Measurements from ENCODE around the gene TARS3.

The TARS3 gene

DNA sequence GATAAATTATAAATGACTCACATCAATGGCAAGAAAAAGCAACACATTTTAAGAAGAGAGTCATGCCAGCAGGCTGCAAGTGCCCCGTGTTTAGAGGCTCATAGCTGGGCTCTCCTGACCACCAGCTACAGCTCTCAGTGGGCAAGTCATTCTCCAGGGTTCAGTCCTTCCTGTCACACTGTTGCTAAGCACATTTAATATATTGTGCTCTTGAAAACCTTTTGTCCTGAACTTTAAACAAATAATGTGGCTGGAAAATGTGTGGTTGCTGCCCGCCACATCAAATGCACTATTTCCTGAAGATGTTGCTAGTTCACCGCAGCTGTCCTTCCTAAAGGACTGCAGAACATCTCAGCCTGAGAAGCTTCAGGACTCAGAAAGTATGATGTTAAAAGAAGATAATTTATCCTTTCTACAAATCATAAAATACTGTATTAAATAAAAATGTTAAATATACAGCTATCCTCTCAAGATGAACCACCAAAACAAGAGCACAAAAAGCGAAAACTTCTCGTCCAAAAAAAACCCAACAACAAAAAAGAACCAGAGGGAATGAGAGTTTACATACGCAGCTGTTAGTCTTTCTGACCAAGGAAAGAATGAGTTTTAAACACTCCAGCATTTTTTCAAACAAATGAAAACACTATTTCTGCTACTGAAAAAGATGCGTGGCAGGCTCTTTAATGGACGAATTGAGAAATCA lies 951 bp downstream of the TARS3 start:
- in situ Hi-C loops (cut with HindIII; ENCODE audit: low sequenced_read_pairs): no loop called here
- TF ChIP-seq, protein P1, sequence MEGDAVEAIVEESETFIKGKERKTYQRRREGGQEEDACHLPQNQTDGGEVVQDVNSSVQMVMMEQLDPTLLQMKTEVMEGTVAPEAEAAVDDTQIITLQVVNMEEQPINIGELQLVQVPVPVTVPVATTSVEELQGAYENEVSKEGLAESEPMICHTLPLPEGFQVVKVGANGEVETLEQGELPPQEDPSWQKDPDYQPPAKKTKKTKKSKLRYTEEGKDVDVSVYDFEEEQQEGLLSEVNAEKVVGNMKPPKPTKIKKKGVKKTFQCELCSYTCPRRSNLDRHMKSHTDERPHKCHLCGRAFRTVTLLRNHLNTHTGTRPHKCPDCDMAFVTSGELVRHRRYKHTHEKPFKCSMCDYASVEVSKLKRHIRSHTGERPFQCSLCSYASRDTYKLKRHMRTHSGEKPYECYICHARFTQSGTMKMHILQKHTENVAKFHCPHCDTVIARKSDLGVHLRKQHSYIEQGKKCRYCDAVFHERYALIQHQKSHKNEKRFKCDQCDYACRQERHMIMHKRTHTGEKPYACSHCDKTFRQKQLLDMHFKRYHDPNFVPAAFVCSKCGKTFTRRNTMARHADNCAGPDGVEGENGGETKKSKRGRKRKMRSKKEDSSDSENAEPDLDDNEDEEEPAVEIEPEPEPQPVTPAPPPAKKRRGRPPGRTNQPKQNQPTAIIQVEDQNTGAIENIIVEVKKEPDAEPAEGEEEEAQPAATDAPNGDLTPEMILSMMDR (IDR thresholded peaks at IDR 0.05; ENCODE audit: low read depth, low read length): no peak
- H3K4me3 ChIP-seq (ENCODE audit: low read depth, low read length): peak overlapping the region; percentile 62
- DNase-seq (ENCODE audit: low read depth, low spot score): peak; percentile 62

DNA sequence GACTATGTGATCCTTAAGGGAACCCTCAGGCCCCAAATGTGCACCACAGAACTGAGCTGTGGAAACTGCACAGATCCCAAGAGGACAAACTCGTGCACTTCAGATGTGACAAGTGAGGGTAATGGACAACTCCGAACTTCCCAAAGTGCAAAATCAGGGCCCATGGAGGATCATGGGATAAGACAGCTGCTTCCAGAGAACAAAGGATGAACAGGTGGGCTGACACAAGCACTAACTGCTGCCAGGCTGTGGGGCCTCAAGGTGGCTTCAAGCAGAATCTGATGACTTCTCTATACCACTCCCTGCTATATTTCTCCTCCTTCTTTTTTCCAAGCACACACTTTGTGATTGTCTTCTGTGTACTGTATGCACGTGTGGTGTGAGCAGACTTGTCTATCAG lies 5.4 kb downstream of the TARS3 start:
- no peak overlapping the region for H3K4me3 ChIP-seq (ENCODE audit: low read depth, low read length)
- TF ChIP-seq, protein P1 (IDR thresholded peaks at IDR 0.05; ENCODE audit: low read depth, low read length): no peak
- DNase-seq (ENCODE audit: low read depth, low spot score): no peak
- in situ Hi-C loops (cut with HindIII; ENCODE audit: low sequenced_read_pairs): no loop called here

DNA sequence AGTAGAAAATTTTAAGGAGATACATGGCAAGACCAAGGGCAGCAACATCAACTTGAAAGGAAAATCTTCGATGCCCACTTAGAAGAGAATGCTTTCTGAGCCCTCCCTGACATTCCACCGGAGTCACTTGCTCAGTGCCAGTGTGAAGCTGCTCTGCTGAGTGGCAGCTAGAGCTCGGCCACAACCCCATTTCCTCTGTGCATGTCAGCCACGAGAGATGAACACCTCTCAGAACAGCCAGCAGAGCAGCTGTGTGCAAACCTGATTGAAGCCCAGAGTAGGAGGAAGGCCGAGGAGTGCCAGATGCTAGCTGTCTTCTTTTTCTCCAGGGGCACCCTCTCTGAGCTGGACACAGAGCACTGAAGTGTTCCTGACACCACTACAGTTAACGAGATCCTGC lies 12.2 kb downstream of the TARS3 start:
- no peak overlapping the region for H3K4me3 ChIP-seq (ENCODE audit: low read depth, low read length)
- TF ChIP-seq, protein P1 (IDR thresholded peaks at IDR 0.05; ENCODE audit: low read depth, low read length): no peak
- DNase-seq (ENCODE audit: low read depth, low spot score): no peak
- in situ Hi-C loops (cut with HindIII; ENCODE audit: low sequenced_read_pairs): no loop called here

DNA sequence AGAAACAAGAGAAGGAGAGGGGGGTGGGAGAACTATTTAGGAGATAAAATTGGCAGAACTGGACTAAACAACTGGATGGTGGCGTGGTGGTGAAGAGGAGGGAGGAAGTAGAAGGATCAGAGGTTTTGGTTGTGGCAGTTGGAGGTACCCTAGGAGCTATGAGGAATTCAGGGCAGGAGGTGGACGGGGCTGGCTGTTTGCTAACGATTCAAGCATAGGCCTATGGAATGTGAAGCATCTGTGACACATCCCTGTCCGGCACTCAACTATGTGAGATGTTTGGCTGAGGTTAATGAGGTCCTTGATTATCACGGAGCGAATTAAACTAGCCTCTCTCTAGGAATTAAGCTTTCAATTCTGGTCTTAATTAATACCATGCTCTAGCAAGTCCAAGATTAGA lies 13.5 kb downstream of the TARS3 start:
- DNase-seq (ENCODE audit: low read depth, low spot score): peak; percentile 40
- TF ChIP-seq, protein P1 (IDR thresholded peaks at IDR 0.05; ENCODE audit: low read depth, low read length): no peak
- in situ Hi-C loops (cut with HindIII; ENCODE audit: low sequenced_read_pairs): no loop called here
- no peak overlapping the region for H3K4me3 ChIP-seq (ENCODE audit: low read depth, low read length)

DNA sequence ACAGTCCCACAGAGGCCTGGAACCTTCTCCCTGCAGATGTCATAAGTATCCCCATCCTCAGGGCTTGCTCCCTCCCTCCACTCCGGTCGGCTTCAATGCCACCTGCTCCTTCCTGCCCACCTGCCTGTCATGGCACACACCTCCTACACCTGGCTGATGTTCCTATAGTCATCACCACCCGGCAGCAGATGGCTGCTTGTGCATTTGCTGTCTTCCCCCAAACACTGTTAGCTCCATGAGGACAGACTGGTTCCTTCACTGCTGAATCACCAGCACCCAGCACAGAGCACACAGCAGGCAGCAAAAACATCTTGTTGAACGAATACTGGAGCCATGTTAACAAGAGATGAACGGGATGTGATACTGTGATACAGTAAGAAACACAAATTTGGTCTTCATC lies 14.8 kb downstream of the TARS3 start:
- H3K4me3 ChIP-seq (ENCODE audit: low read depth, low read length): no peak overlapping the region
- TF ChIP-seq, protein P1 (IDR thresholded peaks at IDR 0.05; ENCODE audit: low read depth, low read length): no peak
- in situ Hi-C loops (cut with HindIII; ENCODE audit: low sequenced_read_pairs): no loop called here
- DNase-seq (ENCODE audit: low read depth, low spot score): no peak

DNA sequence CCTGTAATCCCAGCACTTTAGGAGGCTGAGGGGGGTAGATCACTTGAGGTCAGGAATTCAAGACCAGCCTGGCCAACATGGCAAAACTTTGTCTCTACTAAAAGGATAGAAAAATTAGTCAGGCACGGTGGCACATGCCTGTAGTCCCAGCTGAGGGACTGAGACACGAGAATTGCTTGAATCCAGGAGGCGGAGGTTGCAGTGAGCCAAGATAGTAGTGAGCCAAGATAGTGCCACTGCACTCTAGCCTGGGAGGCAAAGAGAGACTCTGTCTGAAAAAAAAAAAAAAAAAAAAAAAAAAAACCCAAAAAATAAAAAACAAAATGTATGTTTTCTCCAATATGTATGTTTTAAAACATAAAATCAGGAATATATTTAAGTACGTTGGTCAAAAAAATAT lies 16.3 kb downstream of the TARS3 start:
- TF ChIP-seq, protein P1 (IDR thresholded peaks at IDR 0.05; ENCODE audit: low read depth, low read length): no peak
- no peak overlapping the region for H3K4me3 ChIP-seq (ENCODE audit: low read depth, low read length)
- in situ Hi-C loops (cut with HindIII; ENCODE audit: low sequenced_read_pairs): no loop called here
- DNase-seq (ENCODE audit: low read depth, low spot score): no peak

All from astrocyte of the spinal cord (primary cell).